BE2C (cell line): ENCODE results near the gene CLEC1A.

Experiments used
- DNase-seq: peaks from one replicate; pipeline ENCODE4 v3.0.0-alpha.2; 2020
- H3K27me3 ChIP-seq: fragments of 250-450 bp; sonication (Bioruptor Pico); 2 replicates; pipeline ENCODE4 v1.5.1; 2020; ENCODE audit warnings: mild to moderate bottlenecking
- H3K36me3 ChIP-seq: fragments of 250-450 bp; sonication (Bioruptor Pico); 2 replicates; pipeline ENCODE4 v1.5.1; 2020; ENCODE audit warnings: mild to moderate bottlenecking
- H3K4me1 ChIP-seq: fragments of 250-450 bp; sonication (Bioruptor Pico); 2 replicates; pipeline ENCODE4 v1.5.1; 2020
- H3K4me3 ChIP-seq: 2 replicates; pipeline ENCODE4 v1.5.1; 2011; ENCODE audit warnings: low read depth, low read length
- H3K9me3 ChIP-seq: fragments of 250-450 bp; sonication (Bioruptor Pico); 2 replicates; pipeline ENCODE4 v1.5.1; 2020
- TF ChIP-seq, protein P1 (sequence below): IDR thresholded peaks from 2 replicates; pipeline ENCODE4 v1.5.1; 2012; ENCODE audit warnings: mild to moderate bottlenecking, low read depth, low read length

The CLEC1A gene

DNA sequence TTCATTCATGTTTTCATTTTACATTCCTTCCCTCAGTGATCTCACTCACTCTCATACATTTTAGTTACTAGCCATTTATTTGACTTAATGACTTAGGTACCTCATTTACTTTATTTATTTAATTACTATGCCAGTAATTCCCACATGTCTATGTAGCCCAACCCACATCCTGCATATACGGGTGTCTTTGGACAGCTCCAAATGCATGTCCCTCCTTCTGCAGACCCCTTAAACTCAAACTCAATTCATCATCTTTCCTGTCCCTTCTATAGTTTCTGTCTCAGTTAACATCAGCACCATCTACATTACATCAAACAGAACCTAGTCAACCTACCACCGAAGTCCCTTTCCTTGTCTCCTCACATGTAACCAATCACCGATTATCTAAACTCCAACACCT lies 2.8 kb downstream of the CLEC1A start:
- no peak overlapping the region for H3K4me3 ChIP-seq
- H3K27me3 ChIP-seq, result peaks cover 12% of the 10 kb centered on the region
- no peaks in the 10 kb centered on the region for H3K4me1 ChIP-seq
- no peaks in the 10 kb centered on the region for H3K36me3 ChIP-seq
- DNase-seq, result no peak
- TF ChIP-seq, protein P1, sequence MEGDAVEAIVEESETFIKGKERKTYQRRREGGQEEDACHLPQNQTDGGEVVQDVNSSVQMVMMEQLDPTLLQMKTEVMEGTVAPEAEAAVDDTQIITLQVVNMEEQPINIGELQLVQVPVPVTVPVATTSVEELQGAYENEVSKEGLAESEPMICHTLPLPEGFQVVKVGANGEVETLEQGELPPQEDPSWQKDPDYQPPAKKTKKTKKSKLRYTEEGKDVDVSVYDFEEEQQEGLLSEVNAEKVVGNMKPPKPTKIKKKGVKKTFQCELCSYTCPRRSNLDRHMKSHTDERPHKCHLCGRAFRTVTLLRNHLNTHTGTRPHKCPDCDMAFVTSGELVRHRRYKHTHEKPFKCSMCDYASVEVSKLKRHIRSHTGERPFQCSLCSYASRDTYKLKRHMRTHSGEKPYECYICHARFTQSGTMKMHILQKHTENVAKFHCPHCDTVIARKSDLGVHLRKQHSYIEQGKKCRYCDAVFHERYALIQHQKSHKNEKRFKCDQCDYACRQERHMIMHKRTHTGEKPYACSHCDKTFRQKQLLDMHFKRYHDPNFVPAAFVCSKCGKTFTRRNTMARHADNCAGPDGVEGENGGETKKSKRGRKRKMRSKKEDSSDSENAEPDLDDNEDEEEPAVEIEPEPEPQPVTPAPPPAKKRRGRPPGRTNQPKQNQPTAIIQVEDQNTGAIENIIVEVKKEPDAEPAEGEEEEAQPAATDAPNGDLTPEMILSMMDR, result no peak
- H3K9me3 ChIP-seq, result no peaks in the 10 kb centered on the region

DNA sequence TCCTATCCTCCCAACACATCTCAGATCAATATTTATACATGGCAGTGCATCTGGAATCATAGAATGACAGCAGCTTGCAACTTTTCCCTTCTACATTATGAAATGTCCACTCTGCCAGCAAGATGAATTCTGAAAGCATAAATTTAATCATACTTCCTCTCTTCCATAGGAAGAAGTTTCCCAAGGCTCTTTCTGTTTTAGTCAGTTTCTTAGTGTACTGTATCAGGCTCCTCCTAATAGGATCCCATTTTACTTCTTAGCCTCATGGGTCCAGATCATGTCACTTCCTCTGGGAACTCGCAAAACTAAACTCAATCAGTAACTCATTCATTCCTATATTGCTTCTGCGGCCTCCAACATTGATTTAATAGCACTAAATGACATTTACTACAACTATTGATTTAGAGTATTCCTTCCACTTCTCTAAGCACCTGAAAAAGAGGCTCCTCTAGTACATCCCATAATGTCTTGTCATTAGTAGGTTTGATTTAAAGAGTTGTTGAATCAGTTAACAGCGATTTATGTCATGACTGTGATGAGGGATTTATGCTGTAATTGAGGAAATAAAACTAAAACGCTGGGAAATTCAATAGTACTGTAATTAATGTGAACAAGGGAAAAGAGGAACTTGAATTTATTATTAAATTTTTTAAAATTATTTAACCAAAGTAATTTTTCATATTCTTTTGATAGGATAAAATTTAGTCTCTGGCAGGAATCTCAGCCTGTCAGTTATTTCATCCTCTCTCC lies 4.0 kb downstream of the CLEC1A start:
- peaks cover 12% of the 10 kb centered on the region for H3K27me3 ChIP-seq
- no peaks in the 10 kb centered on the region for H3K36me3 ChIP-seq
- TF ChIP-seq, protein P1, result no peak
- no peaks in the 10 kb centered on the region for H3K4me1 ChIP-seq
- H3K4me3 ChIP-seq, result no peak overlapping the region
- no peak for DNase-seq
- no peaks in the 10 kb centered on the region for H3K9me3 ChIP-seq

DNA sequence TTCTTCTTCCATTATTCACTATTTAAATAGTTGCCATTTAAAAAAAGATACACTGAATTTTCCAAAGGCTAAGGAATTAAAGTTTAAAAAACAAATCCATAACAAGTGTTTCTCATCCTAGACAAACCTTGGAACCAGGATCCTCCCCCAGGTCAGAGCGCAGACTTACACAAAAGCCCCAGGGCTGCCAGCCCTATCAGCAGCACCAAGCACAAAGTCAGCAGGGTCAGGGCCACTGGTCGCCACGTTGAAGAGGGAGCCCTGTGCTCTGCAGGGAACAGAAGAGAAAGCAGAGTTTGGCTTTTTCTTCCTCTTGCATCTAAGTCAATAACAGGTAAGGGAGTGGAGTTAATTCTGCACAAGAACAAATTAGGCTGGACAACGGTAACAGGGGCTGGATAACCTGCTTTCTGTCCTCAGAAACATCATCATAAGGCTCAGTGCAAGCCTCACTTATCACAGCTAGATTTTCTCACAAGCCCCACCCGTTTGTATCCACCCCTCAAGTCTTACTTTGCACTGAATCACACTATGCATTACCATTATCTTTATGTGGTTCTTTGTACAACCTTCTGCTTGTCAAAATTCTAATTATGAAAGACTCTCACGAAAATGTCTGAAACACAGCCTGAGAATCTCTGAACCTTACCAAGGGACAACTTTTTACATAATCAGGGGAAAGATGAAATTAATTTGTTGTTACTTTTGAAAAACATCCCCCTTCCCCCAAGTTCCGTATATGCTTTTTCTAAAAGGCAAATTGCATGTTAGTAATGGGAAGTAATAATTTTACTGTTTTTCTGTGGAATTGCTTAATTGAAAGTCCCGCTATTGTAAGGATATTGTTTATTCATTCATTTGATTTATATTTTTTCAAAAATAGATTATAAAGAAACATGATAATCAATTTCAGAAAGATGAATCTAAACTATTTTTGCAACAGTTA lies 9.6 kb downstream of the CLEC1A start:
- Histone ChIP-seq H3K27me3 (no peaks in the 10 kb centered on the region; the same call in 1 of the 2 replicates), H3K4me1 (no peaks in the 10 kb centered on the region), H3K4me3 (no peak overlapping the region), H3K9me3 (no peaks in the 10 kb centered on the region), H3K36me3 (no peaks in the 10 kb centered on the region)
- DNase-seq, result no peak
- TF ChIP-seq, protein P1, result no peak

DNA sequence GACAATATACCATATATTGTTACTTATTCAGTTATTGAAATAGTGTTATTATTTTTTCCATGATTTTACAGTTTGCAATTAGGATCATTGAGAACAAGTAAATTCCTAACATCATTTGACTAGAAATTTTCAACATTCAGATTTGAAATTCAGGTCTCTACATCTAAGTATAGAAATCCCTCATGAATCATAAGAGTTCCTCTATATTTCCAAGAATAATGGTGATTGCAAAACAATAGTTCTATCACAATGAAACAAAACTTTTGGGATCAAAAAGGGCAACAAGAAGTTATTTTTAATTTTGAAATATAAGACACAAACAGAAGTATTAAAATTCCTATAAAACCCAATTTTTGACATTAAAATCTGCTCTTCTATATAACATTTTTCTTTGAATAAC lies 10.8 kb downstream of the CLEC1A start:
- no peak overlapping the region for H3K4me3 ChIP-seq
- TF ChIP-seq, protein P1, result no peak

DNA sequence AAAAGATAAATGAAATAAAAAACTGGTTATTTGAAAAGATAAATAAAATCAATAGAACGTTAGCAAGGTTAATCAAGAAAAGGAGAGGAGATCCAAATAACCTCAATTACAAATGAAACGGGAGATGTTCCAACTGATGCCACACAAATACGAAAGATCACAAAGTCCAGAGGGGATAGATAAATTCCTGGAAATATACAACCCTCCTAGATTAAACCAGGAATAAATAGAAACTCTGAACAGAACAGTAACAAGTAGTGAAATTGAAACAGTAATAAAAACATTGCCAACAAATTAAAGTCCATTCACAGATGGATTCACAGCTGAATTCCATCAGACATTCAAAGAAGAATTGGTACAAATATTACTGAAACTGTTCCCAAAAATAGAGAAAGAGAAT lies 12.4 kb downstream of the CLEC1A start:
- Histone ChIP-seq H3K9me3 (no peaks in the 10 kb centered on the region), H3K27me3 (no peaks in the 10 kb centered on the region; the same call in 1 of the 2 replicates), H3K36me3 (no peaks in the 10 kb centered on the region), H3K4me1 (no peaks in the 10 kb centered on the region), H3K4me3 (no peak overlapping the region)
- TF ChIP-seq, protein P1, result no peak
- no peak for DNase-seq

More for the DNA sequence above, 10.8 kb downstream of the CLEC1A start:
- no peaks in the 10 kb centered on the region for H3K9me3 ChIP-seq
- no peaks in the 10 kb centered on the region for H3K36me3 ChIP-seq
- H3K27me3 ChIP-seq, result no peaks in the 10 kb centered on the region; the same call in 1 of the 2 replicates
- no peak for DNase-seq
- no peaks in the 10 kb centered on the region for H3K4me1 ChIP-seq
